HepG2 (cell line): ENCODE measurements around the gene HECTD3. TPM values are rescaled to one million over a fixed set of nuclear protein-coding genes. Genes with fewer than 3 reads are reported as not detected.

Source experiments
- ATAC-seq: fragments of 200-7000 bp; cut with Tn5 transposase; 3 replicates; pipeline ENCODE4 v1.9.1; 2020; ENCODE audit warnings: mild to moderate bottlenecking, moderate library complexity
- BruUV-seq: library from RNA; stranded (reverse); fragments of 400-500 nt; replicated peaks from 2 replicates; lab custom pipeline; 2021; lab: Mats Ljungman, UMichigan
- CTCF ChIA-PET: fragments of 300-600 bp; formaldehyde crosslinking; extraction: SDS; loops from one replicate; lab custom pipeline; 2021; ENCODE audit warnings: low total read pairs, inconsistent platforms, low intra/inter-chr PET ratio; lab: Yijun Ruan, JAX
- POLR2A ChIA-PET: fragments of 350-600 bp; sonication (Branson Sonifier 250); formaldehyde crosslinking; loops from one replicate; lab custom pipeline; 2020; ENCODE audit warnings: antibody characterized with exemption, inconsistent platforms; lab: Yijun Ruan, JAX
- DNase-seq: peaks from one replicate; pipeline ENCODE4 v3.0.0-alpha.2; 2015; ENCODE audit warnings: low spot score
- FAIRE-seq: peaks from 3 replicates; lab custom pipeline; 2011; peaks lifted over from hg19 to GRCh38; lab: Jason Lieb, UNC
- H2AFZ ChIP-seq: one replicate; pipeline ENCODE4 v1.6.1; 2011; ENCODE audit warnings: low read length, inconsistent platforms
- H3K27ac ChIP-seq: fragments of 300-600 bp; 3 replicates; pipeline ENCODE4 v1.8.0; 2011; ENCODE audit warnings: mixed run types, mild to moderate bottlenecking, mixed read lengths, low read length, inconsistent platforms; ENCODE audit not compliant: insufficient read depth; ENCODE audit errors: extremely low read length
- H3K27me3 ChIP-seq, 2 experiments: fragments of 200-600 bp in 1 of 2; 2 replicates in 1 of 2; 3 replicates in 1 of 2; pipeline versions ENCODE4 v1.6.0 to v1.8.0; 2011; ENCODE audit warnings: low read length in 2 of 2, mild to moderate bottlenecking in 2 of 2, moderate library complexity in 2 of 2, inconsistent platforms in 1 of 2; ENCODE audit not compliant: insufficient read depth in 2 of 2, control insufficient read depth in 1 of 2
- H3K36me3 ChIP-seq, 2 experiments: fragments of 200-600 bp in 1 of 2; replicated peaks in 1 of 2; 2 replicates in 1 of 2; 3 replicates in 1 of 2; pipeline versions ENCODE4 v1.5.1 to v1.8.0; 2011; ENCODE audit warnings: low read length in 2 of 2, inconsistent platforms in 1 of 2; ENCODE audit not compliant: insufficient read depth in 2 of 2, control insufficient read depth in 1 of 2
- H3K4me1 ChIP-seq: 2 replicates; pipeline ENCODE4 v1.5.1; 2012; ENCODE audit warnings: low read length, inconsistent platforms; ENCODE audit not compliant: insufficient read depth
- H3K4me2 ChIP-seq: 2 replicates; pipeline ENCODE4 v1.6.0; 2011; ENCODE audit warnings: low read depth, low read length, inconsistent platforms
- H3K4me3 ChIP-seq, 3 experiments: fragments of 200-600 bp in 1 of 3; sonication (generic), shearing (Covaris generic) in 1 of 3; replicated peaks in 1 of 3; 2 replicates each; pipeline ENCODE4 v1.5.1; 2011 to 2016; ENCODE audit warnings: low read length in 3 of 3, inconsistent platforms in 2 of 3, low read depth in 2 of 3, mild to moderate bottlenecking in 2 of 3, control low read depth in 1 of 3, mixed read lengths in 1 of 3; ENCODE audit not compliant: insufficient read depth in 1 of 3
- H3K79me2 ChIP-seq: one replicate; pipeline ENCODE4 v1.6.1; 2011; ENCODE audit warnings: low read length, inconsistent platforms; ENCODE audit not compliant: insufficient read depth
- H3K9ac ChIP-seq: 2 replicates; pipeline ENCODE4 v1.6.0; 2011; ENCODE audit warnings: mild to moderate bottlenecking, low read depth, low read length, inconsistent platforms; ENCODE audit not compliant: insufficient read depth
- H3K9me3 ChIP-seq: 2 replicates; pipeline ENCODE4 v1.5.1; 2012; ENCODE audit warnings: mild to moderate bottlenecking, low read length
- H4K20me1 ChIP-seq: 2 replicates; pipeline ENCODE4 v1.6.0; 2011; ENCODE audit warnings: inconsistent platforms, mild to moderate bottlenecking, low read length, moderate library complexity; ENCODE audit not compliant: insufficient read depth
- ARID3A ChIP-seq: IDR thresholded peaks from 2 replicates; pipeline ENCODE4 v1.6.1; 2012; ENCODE audit warnings: low read depth, low read length, improper control_type of control experiment
- BRF2 ChIP-seq: sonication (generic); formaldehyde crosslinking; IDR thresholded peaks from 2 replicates; pipeline ENCODE4 v1.8.1; 2022; ENCODE audit warnings: mild to moderate bottlenecking, missing genetic modification reagents
- DDIT3 ChIP-seq: sonication (generic); formaldehyde crosslinking; IDR thresholded peaks from 2 replicates; pipeline ENCODE4 v1.4.0; 2020; ENCODE audit warnings: mild to moderate bottlenecking, missing genetic modification reagents
- ZNF598 ChIP-seq: sonication (generic); formaldehyde crosslinking; IDR thresholded peaks from 2 replicates; pipeline ENCODE4 v1.5.1; 2020; ENCODE audit warnings: mild to moderate bottlenecking, missing genetic modification reagents, borderline replicate concordance
- WGBS: methylation state at CpG from one replicate; pipeline ENCODE4 v1.1.6; 2017; ENCODE audit warnings: low lambda C conversion rate; 5-methylcytosine and 5-hydroxymethylcytosine counted together
- in situ Hi-C: cut with HindIII; loops from 2 replicates; pipeline ENCODE4 v1.10.0; 2017; ENCODE audit warnings: low pct_unique_long_range_greater_than_20kb; ENCODE audit not compliant: extremely low pct_ligation_motif_present
- intact Hi-C: fragments of 100-400 bp; cut with micrococcal nuclease; formaldehyde crosslinking; loops from one replicate; pipeline ENCODE4 v1.10.0; 2022; ENCODE audit not compliant: unreplicated experiment
- polyA plus RNA-seq, 8 experiments: library from polyadenylated mRNA; depleted of rRNA in 3 of 8; stranded (reverse) in 7 of 8; unstranded in 1 of 8; fragments of >200 nt; fragmentation: Illumina TruSeq in 4 of 8; extraction: Trizol in 4 of 8; gene quantifications; 2 replicates each; pipeline versions ENCODE4 v1.2.1 to v1.2.3, GENCODE V29; 2011 to 2016; ENCODE audit warnings: low read depth in 4 of 8, missing spikeins in 1 of 8, mixed read lengths in 1 of 8; ENCODE audit not compliant: insufficient read depth in 1 of 8
- total RNA-seq, 5 experiments: library from RNA; depleted of rRNA; stranded (reverse); fragments of >200 nt; fragmentation: Illumina TruSeq; extraction: Trizol; gene quantifications; 2 replicates each; pipeline ENCODE4 v1.2.3, GENCODE V29; 2016; ENCODE audit warnings: low read depth in 1 of 5

Gene HECTD3
- total and polyA plus RNA-seq, 2 of the 13 experiments (the other 11 are each of a cell fraction or from before 2014, with no cell fraction given), result 18.6 to 24.5 TPM

- no peaks in the 10 kb centered on the region for H3K9me3 ChIP-seq
- no peak overlapping the region for H2AFZ ChIP-seq
- in situ Hi-C loops (loop anchor here (25.0 kb wide), 1 partner anchor 171 kb away; the partner anchor contains the start of gene PTCH2), intact Hi-C loops (no loop called here)
- ATAC-seq (no peak), FAIRE-seq (no peak), DNase-seq (no peak)
- H3K27me3 ChIP-seq, result no peaks in the 10 kb centered on the region; a peak in 1 of 5 replicates
- no peak overlapping the region for H3K9ac ChIP-seq
- H4K20me1 ChIP-seq, result no peaks in the 10 kb centered on the region
- peaks cover 20% of the 10 kb centered on the region for H3K79me2 ChIP-seq
- H3K27ac ChIP-seq, result no peak overlapping the region
- BruUV-seq, result no TSS peak
- no peak overlapping the region for H3K4me3 ChIP-seq
- CTCF ChIA-PET, result no interaction called here
- TF ChIP-seq BRF2 (CRISPR knock-in tag), result no peak
- no peak for TF ChIP-seq ARID3A
- TF ChIP-seq DDIT3 (CRISPR knock-in tag), result no peak
- TF ChIP-seq ZNF598 (CRISPR knock-in tag), result no peak
- peaks cover 25 to 58% of the 10 kb centered on the region in 2 experiments for H3K36me3 ChIP-seq
- whole genome bisulfite sequencing, result 95% methylated on average over 7 of the region's 12 CpGs
- POLR2A ChIA-PET, result no interaction called here
- H3K4me1 ChIP-seq, result peaks cover 18% of the 10 kb centered on the region
- no peak overlapping the region for H3K4me2 ChIP-seq
Observed at GRCh38 chr1:45008516-45008915, 2.6 kb downstream of the HECTD3 start.
